ENCODE measurements around the gene JAZF1.

Gene JAZF1

DNA sequence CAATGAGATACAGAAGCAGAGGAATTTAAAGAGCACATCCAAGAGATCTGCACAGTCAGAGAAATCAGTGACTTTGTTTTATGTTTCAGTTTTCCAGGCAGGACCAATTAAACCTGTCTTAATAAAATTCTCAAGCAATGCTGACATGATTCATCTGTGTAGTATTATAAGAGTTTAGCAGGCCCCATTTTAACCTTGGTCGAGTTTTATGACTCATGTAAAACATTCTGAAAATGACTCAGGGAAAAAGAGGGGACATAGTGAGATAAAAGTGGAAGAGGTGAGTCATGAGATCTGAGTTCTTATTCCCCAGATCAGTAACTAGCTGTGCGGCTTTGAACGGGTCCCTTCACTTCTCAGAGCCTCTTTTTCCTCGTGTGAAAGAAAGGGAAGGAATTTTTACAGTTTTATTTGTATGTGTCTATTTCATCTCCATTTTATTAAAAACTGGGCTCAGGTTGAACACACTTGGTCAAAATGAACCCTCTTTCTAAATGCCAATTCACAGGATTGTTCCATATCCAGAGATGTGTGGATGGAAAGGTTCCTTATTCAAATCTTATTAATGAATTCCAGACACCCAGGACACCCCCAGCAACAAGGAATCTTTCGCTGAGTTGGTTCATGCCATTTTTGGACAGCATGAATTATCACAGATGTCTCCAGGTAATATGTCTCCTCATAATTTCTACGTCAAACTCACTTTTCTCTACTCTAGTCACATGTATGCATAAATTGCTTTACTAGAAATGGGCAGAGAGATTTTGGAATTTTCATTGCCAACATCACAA lies 143.2 kb downstream of the JAZF1 start:
- Histone ChIP-seq H3K79me2 (no peaks in the 10 kb centered on the region), H3K4me2 (ENCODE audit: low read length) (no peak overlapping the region), H3K27me3 (ENCODE audit: control insufficient read depth, insufficient read depth, low read length) (no peaks in the 10 kb centered on the region), H3K9me3 (ENCODE audit: control insufficient read depth, low read length) (no peaks in the 10 kb centered on the region), H3K4me1 (no peaks in the 10 kb centered on the region), H3K36me3 (ENCODE audit: control insufficient read depth, insufficient read depth, low read length) (no peaks in the 10 kb centered on the region), H3K9ac (no peak overlapping the region), H2AFZ (no peak overlapping the region), H3K27ac (no peak overlapping the region), H3K4me3 (ENCODE audit: low read depth, low read length) (no peak overlapping the region)
- TF ChIP-seq, protein P1, sequence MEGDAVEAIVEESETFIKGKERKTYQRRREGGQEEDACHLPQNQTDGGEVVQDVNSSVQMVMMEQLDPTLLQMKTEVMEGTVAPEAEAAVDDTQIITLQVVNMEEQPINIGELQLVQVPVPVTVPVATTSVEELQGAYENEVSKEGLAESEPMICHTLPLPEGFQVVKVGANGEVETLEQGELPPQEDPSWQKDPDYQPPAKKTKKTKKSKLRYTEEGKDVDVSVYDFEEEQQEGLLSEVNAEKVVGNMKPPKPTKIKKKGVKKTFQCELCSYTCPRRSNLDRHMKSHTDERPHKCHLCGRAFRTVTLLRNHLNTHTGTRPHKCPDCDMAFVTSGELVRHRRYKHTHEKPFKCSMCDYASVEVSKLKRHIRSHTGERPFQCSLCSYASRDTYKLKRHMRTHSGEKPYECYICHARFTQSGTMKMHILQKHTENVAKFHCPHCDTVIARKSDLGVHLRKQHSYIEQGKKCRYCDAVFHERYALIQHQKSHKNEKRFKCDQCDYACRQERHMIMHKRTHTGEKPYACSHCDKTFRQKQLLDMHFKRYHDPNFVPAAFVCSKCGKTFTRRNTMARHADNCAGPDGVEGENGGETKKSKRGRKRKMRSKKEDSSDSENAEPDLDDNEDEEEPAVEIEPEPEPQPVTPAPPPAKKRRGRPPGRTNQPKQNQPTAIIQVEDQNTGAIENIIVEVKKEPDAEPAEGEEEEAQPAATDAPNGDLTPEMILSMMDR (IDR thresholded peaks at IDR 0.05), result no peak

DNA sequence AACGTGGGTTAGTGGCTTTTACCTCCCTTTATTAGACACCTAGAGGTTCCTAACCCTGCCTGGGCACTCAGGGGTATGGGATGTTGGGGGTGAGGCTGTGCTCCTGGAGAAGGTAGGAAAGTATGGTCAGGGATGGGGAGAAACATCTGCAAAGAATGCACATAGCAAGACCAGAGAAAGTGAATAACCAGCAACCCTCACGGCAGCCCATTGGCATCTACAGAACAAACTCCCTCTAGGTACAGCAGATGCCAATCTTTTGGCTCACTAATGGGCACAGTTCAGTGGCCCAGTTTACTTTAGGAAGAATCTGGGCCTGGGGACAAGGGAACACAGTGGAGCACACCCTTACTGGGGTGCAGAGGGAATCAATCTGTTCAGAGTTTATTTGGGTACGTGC lies 143.9 kb downstream of the JAZF1 start:
- H3K4me1 ChIP-seq, result no peaks in the 10 kb centered on the region
- no peak overlapping the region for H3K9ac ChIP-seq
- TF ChIP-seq, protein P1 (IDR thresholded peaks at IDR 0.05), result no peak
- H3K79me2 ChIP-seq, result no peaks in the 10 kb centered on the region
- no peaks in the 10 kb centered on the region for H3K36me3 ChIP-seq (ENCODE audit: control insufficient read depth, insufficient read depth, low read length)
- H3K4me2 ChIP-seq (ENCODE audit: low read length), result no peak overlapping the region
- H3K9me3 ChIP-seq (ENCODE audit: control insufficient read depth, low read length), result no peaks in the 10 kb centered on the region
- no peak overlapping the region for H3K4me3 ChIP-seq (ENCODE audit: low read depth, low read length)
- no peak overlapping the region for H2AFZ ChIP-seq
- H3K27me3 ChIP-seq (ENCODE audit: control insufficient read depth, insufficient read depth, low read length), result no peaks in the 10 kb centered on the region
- no peak overlapping the region for H3K27ac ChIP-seq

DNA sequence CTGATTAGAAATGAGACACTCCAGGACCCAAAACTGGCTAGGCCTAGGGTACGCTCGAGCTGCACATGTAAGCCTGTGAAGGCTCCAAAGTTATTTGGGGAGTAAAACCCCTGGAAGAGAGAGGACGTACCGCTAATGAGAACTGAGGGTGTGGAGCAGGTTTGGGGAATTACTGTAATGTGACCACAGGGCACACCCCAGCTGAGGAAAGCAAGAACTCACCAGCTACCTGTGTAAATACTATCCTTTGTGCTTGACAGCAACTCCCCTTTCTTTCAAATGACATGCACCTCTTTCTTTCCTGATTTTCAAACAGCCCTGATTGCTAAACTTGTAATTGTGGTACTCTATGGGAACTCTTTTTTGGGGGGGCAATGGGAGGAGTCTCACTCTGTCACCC lies 147.2 kb downstream of the JAZF1 start:
- Histone ChIP-seq H3K79me2 (no peaks in the 10 kb centered on the region), H3K4me3 (ENCODE audit: low read depth, low read length) (no peak overlapping the region), H3K27ac (no peak overlapping the region), H3K9ac (no peak overlapping the region), H3K36me3 (ENCODE audit: control insufficient read depth, insufficient read depth, low read length) (no peaks in the 10 kb centered on the region), H2AFZ (no peak overlapping the region), H3K4me2 (ENCODE audit: low read length) (no peak overlapping the region), H3K9me3 (ENCODE audit: control insufficient read depth, low read length) (no peaks in the 10 kb centered on the region), H3K4me1 (no peaks in the 10 kb centered on the region), H3K27me3 (ENCODE audit: control insufficient read depth, insufficient read depth, low read length) (no peaks in the 10 kb centered on the region)
- TF ChIP-seq, protein P1 (IDR thresholded peaks at IDR 0.05), result no peak

DNA sequence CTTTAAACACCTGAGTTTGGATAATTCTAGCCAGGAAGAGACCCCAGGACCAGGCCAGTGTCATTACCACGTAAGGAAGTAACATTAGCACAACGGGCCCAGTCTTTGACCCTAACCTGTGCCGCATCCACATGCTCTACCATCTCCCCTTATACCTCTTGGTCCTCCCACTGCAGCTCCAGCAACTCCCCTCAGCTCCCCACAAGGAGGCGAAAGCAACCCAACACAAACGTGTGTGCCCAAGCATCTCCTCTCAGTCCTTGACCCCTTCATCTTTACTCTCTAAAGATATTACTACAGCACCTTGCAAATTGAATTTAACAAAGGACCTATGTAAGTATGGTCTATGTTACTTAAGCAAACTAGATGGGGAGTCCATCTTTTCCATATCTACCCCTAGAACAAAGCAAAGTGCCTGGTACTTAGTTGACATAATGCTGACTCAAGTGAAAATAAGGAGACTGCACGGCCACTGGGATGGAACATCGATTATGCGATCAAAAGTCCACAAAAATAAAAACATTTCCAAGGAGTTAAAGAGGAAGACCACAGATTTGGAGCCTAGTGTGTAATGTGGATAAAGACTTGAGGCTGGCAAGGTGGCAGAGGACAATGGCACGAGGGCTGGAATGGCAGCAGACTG lies 147.7 kb downstream of the JAZF1 start:
- Histone ChIP-seq H3K4me1 (no peaks in the 10 kb centered on the region), H2AFZ (no peak overlapping the region), H3K27ac (no peak overlapping the region), H3K4me2 (ENCODE audit: low read length) (no peak overlapping the region), H3K27me3 (ENCODE audit: control insufficient read depth, insufficient read depth, low read length) (no peaks in the 10 kb centered on the region), H3K36me3 (ENCODE audit: control insufficient read depth, insufficient read depth, low read length) (no peaks in the 10 kb centered on the region), H3K79me2 (no peaks in the 10 kb centered on the region), H3K4me3 (ENCODE audit: low read depth, low read length) (no peak overlapping the region), H3K9ac (no peak overlapping the region), H3K9me3 (ENCODE audit: control insufficient read depth, low read length) (no peaks in the 10 kb centered on the region)
- TF ChIP-seq, protein P1 (IDR thresholded peaks at IDR 0.05), result no peak

Measured in parathyroid adenoma (tissue), 2 donors.